Adrenal gland (tissue), 5 donors: Measurements from ENCODE around the gene HPS3.

Experiments
- CTCF ChIP-seq, 6 experiments: fragments of 450-650 bp in 4 of 6; fragments of 200-600 bp in 2 of 6; sonication (generic) in 1 of 6; IDR thresholded peaks; 1 replicate in 5 of 6; 2 replicates in 1 of 6; pipeline versions ENCODE4 v1.5.1 to v1.8.0; 2016 to 2021; ENCODE audit warnings: antibody characterized with exemption in 6 of 6, mild to moderate bottlenecking in 2 of 6, moderate library complexity in 1 of 6
- POLR2A ChIP-seq, 2 donors: fragments of 450-650 bp; IDR thresholded peaks; one replicate each; pipeline ENCODE4 v1.6.1; 2017; ENCODE audit warnings: antibody characterized with exemption in 2 of 2, mild to moderate bottlenecking in 2 of 2, moderate library complexity in 1 of 2
- donor health status: DM: no; HTN: no; CAD: no.

GRCh38 chr3:149087208-149087607, 42.2 kb upstream of the HPS3 start:
- TF ChIP-seq CTCF (IDR thresholded peaks at IDR 0.05) (no peak), POLR2A (IDR thresholded peaks at IDR 0.05) (no peak)
